22Rv1 (cell line): ENCODE results near the gene GALNTL6.

Experiments used
- ZFX ChIP-seq: fragments of 450-650 bp; IDR thresholded peaks from 2 replicates; pipeline ENCODE4 v1.6.1; 2017; ENCODE audit warnings: antibody characterized with exemption, borderline replicate concordance
- TF ChIP-seq, protein P1 (sequence below): fragments of 450-650 bp; IDR thresholded peaks from 2 replicates; pipeline ENCODE4 v1.5.1; 2017; ENCODE audit warnings: mild to moderate bottlenecking

DNA sequence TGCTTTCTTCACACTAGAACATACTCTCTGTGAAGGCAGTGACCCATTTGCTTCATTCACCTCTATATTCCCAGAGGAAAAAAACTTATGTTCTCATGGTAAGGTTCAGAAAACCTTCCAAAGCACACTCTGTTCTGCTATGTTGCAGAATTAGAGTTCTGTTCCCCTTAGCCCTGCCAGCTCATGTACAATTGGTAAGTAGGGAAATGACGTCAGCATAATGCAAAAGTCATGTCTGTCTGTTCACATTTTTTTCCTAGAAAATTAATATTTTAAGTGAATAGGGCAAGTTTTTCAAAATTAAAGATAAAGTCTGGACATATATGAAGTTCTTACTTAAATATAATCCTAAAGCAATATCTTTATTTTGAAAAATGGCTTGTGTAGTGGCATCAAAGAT, 443.6 kb downstream of the GALNTL6 start:
- TF ChIP-seq, protein P1, sequence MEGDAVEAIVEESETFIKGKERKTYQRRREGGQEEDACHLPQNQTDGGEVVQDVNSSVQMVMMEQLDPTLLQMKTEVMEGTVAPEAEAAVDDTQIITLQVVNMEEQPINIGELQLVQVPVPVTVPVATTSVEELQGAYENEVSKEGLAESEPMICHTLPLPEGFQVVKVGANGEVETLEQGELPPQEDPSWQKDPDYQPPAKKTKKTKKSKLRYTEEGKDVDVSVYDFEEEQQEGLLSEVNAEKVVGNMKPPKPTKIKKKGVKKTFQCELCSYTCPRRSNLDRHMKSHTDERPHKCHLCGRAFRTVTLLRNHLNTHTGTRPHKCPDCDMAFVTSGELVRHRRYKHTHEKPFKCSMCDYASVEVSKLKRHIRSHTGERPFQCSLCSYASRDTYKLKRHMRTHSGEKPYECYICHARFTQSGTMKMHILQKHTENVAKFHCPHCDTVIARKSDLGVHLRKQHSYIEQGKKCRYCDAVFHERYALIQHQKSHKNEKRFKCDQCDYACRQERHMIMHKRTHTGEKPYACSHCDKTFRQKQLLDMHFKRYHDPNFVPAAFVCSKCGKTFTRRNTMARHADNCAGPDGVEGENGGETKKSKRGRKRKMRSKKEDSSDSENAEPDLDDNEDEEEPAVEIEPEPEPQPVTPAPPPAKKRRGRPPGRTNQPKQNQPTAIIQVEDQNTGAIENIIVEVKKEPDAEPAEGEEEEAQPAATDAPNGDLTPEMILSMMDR = no peak
- no peak for TF ChIP-seq ZFX
